Heart left ventricle (tissue), 13 donors: ENCODE results near the gene NPAS2.

Experiments
- CTCF ChIP-seq, 12 donors: fragments of 200-600 bp; sonication (generic) in 4 of 12; IDR thresholded peaks; one replicate each; pipeline versions ENCODE4 v1.5.0 to v1.8.0; 2018 to 2022; ENCODE audit warnings: antibody characterized with exemption in 12 of 12, mild to moderate bottlenecking in 5 of 12
- POLR2A ChIP-seq, 2 donors: fragments of 450-650 bp; IDR thresholded peaks; one replicate each; pipeline ENCODE4 v1.6.1; 2017; ENCODE audit warnings: antibody characterized with exemption in 2 of 2, mild to moderate bottlenecking in 2 of 2, moderate library complexity in 2 of 2
- donor health status: ischemic (EF 13 %, LVEDD 7.1; RV severe dilation, severe dysfunction).
- donor health status: DM: no; HTN: yes; CAD: no.
- donor health status: DM: no; HTN: no; CAD: no.
- donor health status: ischemic (EF 25% LVEDD 6.9; RV normal size, moderate dysfunction).
- donor health status: ischemic (EF 25% LVEDD 5.7; RV mildly dilated, moderate dysfunction).
- donor health status: ischemic (EF 35%, LVEDD 5.7; RV mildly dilated, moderate dysfunction).
- donor health status: nonischemic (EF 11% LVEDD 7.7; RV severe dilation, severe dysfunction).
- donor health status: DM: yes; HTN: yes; CAD: no.
- donor health status: PGD.
- donor health status: ischemic (EF 29% LVEDD 5.4; RV normal size, mild dysfunction).
- donor health status: nonischemic (EF 23%, LVEDD 6.1; RV moderate dilation, normal function).

GRCh38 chr2:100813527-100813926 is 6.4 kb upstream of the NPAS2 start:
- TF ChIP-seq CTCF (IDR thresholded peaks at IDR 0.05) (no peak), POLR2A (IDR thresholded peaks at IDR 0.05) (no peak)
